Motor neuron (in vitro differentiated cells): Measurements from ENCODE around the gene SERPINA12. TPM values are rescaled to one million over a fixed set of nuclear protein-coding genes. Genes with fewer than 3 reads are reported as not detected.

ENCODE experiments used
- ATAC-seq, 8 experiments: fragments of 200-7000 bp; cut with Tn5 transposase; replicated peaks in 6 of 8; 2 replicates each; pipeline ENCODE4 v1.8.0; 2021; ENCODE audit warnings: mild to moderate bottlenecking in 8 of 8, moderate library complexity in 8 of 8
- H3K27ac ChIP-seq, 2 donors: fragments of 250-450 bp; sonication (Bioruptor Pico); 2 replicates each; pipeline ENCODE4 v1.9.0; 2021; ENCODE audit warnings: antibody characterized with exemption in 2 of 2, mild to moderate bottlenecking in 2 of 2, moderate library complexity in 1 of 2
- H3K4me1 ChIP-seq, 2 donors: fragments of 250-450 bp; sonication (Bioruptor Pico); replicated peaks in 1 of 2; 2 replicates each; pipeline ENCODE4 v1.6.1; 2021; ENCODE audit warnings: antibody characterized with exemption in 2 of 2, mild to moderate bottlenecking in 2 of 2, moderate library complexity in 1 of 2
- H3K4me3 ChIP-seq, 5 donors: fragments of 250-450 bp; sonication (Bioruptor Pico); 2 replicates each; pipeline ENCODE4 v1.9.0; 2021; ENCODE audit warnings: antibody characterized with exemption in 5 of 5, mild to moderate bottlenecking in 5 of 5, moderate library complexity in 4 of 5
- WGBS, 10 experiments: fragments of 450-650 bp; shearing (Covaris generic); methylation state at CpG; one replicate each; pipeline ENCODE4 v1.0.0; 2022; 5-methylcytosine and 5-hydroxymethylcytosine counted together
- in situ Hi-C, 9 experiments: fragments of 400-800 bp; cut with MboI; loops; one replicate each; pipeline ENCODE4 v1.15.0; 2021; ENCODE audit warnings: low sequenced_read_pairs in 9 of 9, low pct_unique_long_range_greater_than_20kb in 2 of 9; ENCODE audit not compliant: unreplicated experiment in 9 of 9
- total RNA-seq, 8 experiments: library from RNA; unstranded; fragments of 300-600 nt; gene quantifications; 2 replicates each; pipeline versions ENCODE4 v1.2.3 to v1.2.4, GENCODE V29; 2022

Gene SERPINA12
- under 1 TPM in 2 of 8 experiments, not detected in 6; 0.13 to 0.19 TPM for total RNA-seq

GRCh38 chr14:94509356-94509755, at the start of gene SERPINA12:
TSS of gene SERPINA12 (minus strand) at chr14:94509469. CDS start at chr14:94498397, 11,072 bp downstream.
- no peak for ATAC-seq
- Histone ChIP-seq H3K27ac (no peak within 1 kb of the TSS), H3K4me3 (no peak within 1 kb of the TSS), H3K4me1 (no peaks in the 10 kb centered on the region)
- WGBS, 10 experiments, result 20 to 83% (median 20%) methylated on average over 1 of the region's 3 CpGs; no CpG with 5 or more reads in 7 of the 10 experiments
- in situ Hi-C loops, result no loop called here

- WGBS, 10 experiments, result 44 to 80% (median 65%) methylated on average over 1 of the region's 2 CpGs; no CpG with 5 or more reads in 6 of the 10 experiments
- H3K4me1 ChIP-seq, result no peaks in the 10 kb centered on the region
- H3K4me3 ChIP-seq, result no peak overlapping the region
- in situ Hi-C loops, result no loop called here
- ATAC-seq, result no peak
- no peak overlapping the region for H3K27ac ChIP-seq
Measured at GRCh38 chr14:94558842-94559241, 49.6 kb upstream of the SERPINA12 start.

- no peak overlapping the region for H3K27ac ChIP-seq
- in situ Hi-C loops, result no loop called here
- ATAC-seq, result no peak
- no peaks in the 10 kb centered on the region for H3K4me1 ChIP-seq
- no peak overlapping the region for H3K4me3 ChIP-seq
- WGBS, 10 experiments, result 80 to 100% (median 93%) methylated on average over 1 of the region's 1 CpG; no CpG with 5 or more reads in 4 of the 10 experiments
Measured at GRCh38 chr14:94557327-94557726, 48.1 kb upstream of the SERPINA12 start.

- Histone ChIP-seq H3K27ac (no peak overlapping the region), H3K4me1 (no peaks in the 10 kb centered on the region), H3K4me3 (no peak overlapping the region)
- ATAC-seq, result no peak
- whole genome bisulfite sequencing, 10 experiments, result 69 to 100% (median 80%) methylated on average over 1 to 9 of the region's 9 CpGs; no CpG with 5 or more reads in 3 of the 10 experiments
- in situ Hi-C loops, result no loop called here
Measured at GRCh38 chr14:94555991-94556390, 46.7 kb upstream of the SERPINA12 start.

GRCh38 chr14:94550041-94550440, 40.8 kb upstream of the SERPINA12 start:
- in situ Hi-C loops, result no loop called here
- no peak for ATAC-seq
- WGBS, 10 experiments, result 50 to 100% (median 83%) methylated on average over 1 to 7 of the region's 8 CpGs; no CpG with 5 or more reads in 1 of the 10 experiments
- Histone ChIP-seq H3K4me1 (peaks cover 3 to 11% of the 10 kb centered on the region in 2 donors), H3K4me3 (no peak overlapping the region), H3K27ac (no peak overlapping the region)

- H3K27ac ChIP-seq, result no peak overlapping the region
- 12 to 58% (median 53%) methylated on average over 2 to 10 of the region's 24 CpGs; no CpG with 5 or more reads in 4 of the 10 experiments for WGBS, 10 experiments
- ATAC-seq, result peak; percentile 76 to 91 (median 83)
- in situ Hi-C loops, result no loop called here
- H3K4me1 ChIP-seq, result peaks cover 3 to 11% of the 10 kb centered on the region in 2 donors
- no peak overlapping the region for H3K4me3 ChIP-seq
Measured at GRCh38 chr14:94548999-94549985, 40.0 kb upstream of the SERPINA12 start.

GRCh38 chr14:94548131-94548998, 39.1 kb upstream of the SERPINA12 start:
- no peak for ATAC-seq
- 0 to 100% (median 66%) methylated on average over 1 to 5 of the region's 14 CpGs; no CpG with 5 or more reads in 4 of the 10 experiments for WGBS, 10 experiments
- Histone ChIP-seq H3K4me3 (no peak overlapping the region), H3K27ac (no peak overlapping the region), H3K4me1 (peaks cover 3 to 14% of the 10 kb centered on the region in 2 donors)
- in situ Hi-C loops, result no loop called here

- Histone ChIP-seq H3K27ac (no peak overlapping the region), H3K4me3 (no peak overlapping the region), H3K4me1 (peaks cover 3 to 14% of the 10 kb centered on the region in 2 donors)
- ATAC-seq, result no peak
- in situ Hi-C loops, result no loop called here
- 0 to 100% (median 54%) methylated on average over 1 to 4 of the region's 4 CpGs; no CpG with 5 or more reads in 4 of the 10 experiments for WGBS, 10 experiments
Measured at GRCh38 chr14:94547726-94548125, 38.5 kb upstream of the SERPINA12 start.

- H3K27ac ChIP-seq, result no peak overlapping the region
- H3K4me3 ChIP-seq, result no peak overlapping the region
- ATAC-seq, result no peak
- whole genome bisulfite sequencing, 10 experiments, result 60 to 100% (median 87%) methylated on average over 2 to 6 of the region's 8 CpGs; no CpG with 5 or more reads in 4 of the 10 experiments
- peaks cover 3 to 14% of the 10 kb centered on the region in 2 donors for H3K4me1 ChIP-seq
- in situ Hi-C loops, result no loop called here
Measured at GRCh38 chr14:94547151-94547680, 37.9 kb upstream of the SERPINA12 start.

GRCh38 chr14:94545131-94545841, 36.0 kb upstream of the SERPINA12 start:
- H3K4me3 ChIP-seq, result no peak overlapping the region
- WGBS, 10 experiments, result 0 to 100% (median 71%) methylated on average over 1 to 7 of the region's 15 CpGs; no CpG with 5 or more reads in 2 of the 10 experiments
- peaks cover 3 to 14% of the 10 kb centered on the region in 2 donors for H3K4me1 ChIP-seq
- peak in 5 of 8 experiments; percentile 63 to 79 (median 64) for ATAC-seq
- H3K27ac ChIP-seq, result no peak overlapping the region
- in situ Hi-C loops, result no loop called here

GRCh38 chr14:94544726-94545125, 35.5 kb upstream of the SERPINA12 start:
- Histone ChIP-seq H3K4me1 (peaks cover 3 to 14% of the 10 kb centered on the region in 2 donors), H3K4me3 (no peak overlapping the region), H3K27ac (no peak overlapping the region)
- no peak for ATAC-seq
- 0 to 80% (median 63%) methylated on average over 1 to 6 of the region's 7 CpGs; no CpG with 5 or more reads in 3 of the 10 experiments for WGBS, 10 experiments
- in situ Hi-C loops, result no loop called here
